Measurements from ENCODE around the gene RGMA. TPM values are rescaled to one million over a fixed set of nuclear protein-coding genes. Genes with fewer than 3 reads are reported as not detected.

Gene RGMA
- total RNA-seq, 1 experiment from 2014 or later = 5.5 TPM

DNA sequence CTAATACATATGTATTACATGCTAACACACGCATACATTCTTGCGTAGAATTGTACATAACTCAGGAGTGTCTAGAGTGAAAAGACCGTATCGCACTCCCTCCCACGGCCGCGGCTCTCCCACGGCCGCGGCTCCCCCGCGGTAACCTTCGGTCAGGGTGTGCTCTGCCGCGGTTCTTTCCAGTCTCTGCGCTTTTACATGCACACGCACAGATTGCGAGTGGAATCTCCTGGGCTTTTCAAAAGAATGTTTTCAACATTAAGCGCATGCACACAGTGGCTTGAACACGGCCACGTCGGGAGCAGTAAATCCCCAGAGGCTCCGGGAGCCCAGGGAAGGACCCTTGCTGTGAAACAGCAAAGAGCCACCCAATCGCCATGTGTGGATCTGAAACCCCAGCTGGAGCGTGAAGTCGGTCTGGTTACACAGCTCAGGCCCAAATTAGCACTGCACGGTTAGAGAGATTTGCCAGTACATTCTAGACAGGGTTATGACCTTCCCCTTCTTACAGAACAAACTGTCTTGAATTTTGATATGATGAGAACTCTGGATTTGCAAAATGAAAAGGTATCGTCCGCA, 805 bp upstream of the RGMA start:
- intact Hi-C loops (cut with micrococcal nuclease) = loop anchor here (10.0 kb wide), 1 partner anchor 885 kb away; no protein-coding TSS in a partner anchor
- Histone ChIP-seq H2AFZ (ENCODE audit: low read depth, low read length, poor library complexity, severe bottlenecking) (no peak overlapping the region), H3K27me3 (ENCODE audit: insufficient read depth, low read length) (peaks cover 28% of the 10 kb centered on the region), H3K9me2 (ENCODE audit: insufficient read depth) (no peaks in the 10 kb centered on the region), H3K79me2 (ENCODE audit: insufficient read depth, low read length) (no peaks in the 10 kb centered on the region), H3K4me1 (ENCODE audit: control insufficient read depth in 1 of 2, insufficient read depth in 2 of 2, low read length in 2 of 2) (peaks cover 0 to 5% of the 10 kb centered on the region in 2 experiments; a peak in 1 of 4 replicates), H3K27ac (ENCODE audit: low read depth, low read length) (no peak overlapping the region), H4K20me1 (ENCODE audit: insufficient read depth) (no peaks in the 10 kb centered on the region), H3K9me3 (ENCODE audit: control insufficient read depth in 1 of 2, insufficient read depth in 1 of 2, low read depth in 1 of 2, low read length in 2 of 2) (no peaks in the 10 kb centered on the region), H3K4me2 (ENCODE audit: low read length) (no peak overlapping the region), H3K9ac (ENCODE audit: low read length) (no peak overlapping the region), H3K36me3 (ENCODE audit: control insufficient read depth in 1 of 2, insufficient read depth in 2 of 2, low read length in 2 of 2) (no peaks in the 10 kb centered on the region), H3K4me3 (replicated peaks in 1 of 2; ENCODE audit: low read depth in 1 of 2, low read length in 2 of 2) (no peak overlapping the region)
- TF ChIP-seq CBX3 (IDR thresholded peaks at IDR 0.05; ENCODE audit: low read depth) (no peak), EZH2 (IDR thresholded peaks at IDR 0.05) (no peak), YY1 (IDR thresholded peaks at IDR 0.05; ENCODE audit: extremely low read depth, insufficient replicate concordance, low read depth, low read length) (no peak), SP1 (IDR thresholded peaks at IDR 0.05; ENCODE audit: low read depth) (no peak), ZFX (IDR thresholded peaks at IDR 0.05) (no peak), SIN3A (IDR thresholded peaks at IDR 0.05; ENCODE audit: low read depth) (no peak), FOSL1 (IDR thresholded peaks at IDR 0.05; ENCODE audit: low read depth) (no peak), ELF1 (IDR thresholded peaks at IDR 0.05; ENCODE audit: borderline replicate concordance, low read depth) (no peak), EGR1 (IDR thresholded peaks at IDR 0.05; ENCODE audit: low read depth) (no peak), JUND (IDR thresholded peaks at IDR 0.05) (no peak), POLR2AphosphoS5 (IDR thresholded peaks at IDR 0.05; ENCODE audit: low read depth, low read length) (no peak), ZNF274 (IDR thresholded peaks at IDR 0.05; ENCODE audit: low read depth, low read length) (no peak), RAD21 (IDR thresholded peaks at IDR 0.05; ENCODE audit: low read depth) (no peak), POLR2A (IDR thresholded peaks at IDR 0.05; ENCODE audit: borderline replicate concordance, extremely low read depth, insufficient read depth, insufficient read length) (no peak)
- TF ChIP-seq, protein P1, sequence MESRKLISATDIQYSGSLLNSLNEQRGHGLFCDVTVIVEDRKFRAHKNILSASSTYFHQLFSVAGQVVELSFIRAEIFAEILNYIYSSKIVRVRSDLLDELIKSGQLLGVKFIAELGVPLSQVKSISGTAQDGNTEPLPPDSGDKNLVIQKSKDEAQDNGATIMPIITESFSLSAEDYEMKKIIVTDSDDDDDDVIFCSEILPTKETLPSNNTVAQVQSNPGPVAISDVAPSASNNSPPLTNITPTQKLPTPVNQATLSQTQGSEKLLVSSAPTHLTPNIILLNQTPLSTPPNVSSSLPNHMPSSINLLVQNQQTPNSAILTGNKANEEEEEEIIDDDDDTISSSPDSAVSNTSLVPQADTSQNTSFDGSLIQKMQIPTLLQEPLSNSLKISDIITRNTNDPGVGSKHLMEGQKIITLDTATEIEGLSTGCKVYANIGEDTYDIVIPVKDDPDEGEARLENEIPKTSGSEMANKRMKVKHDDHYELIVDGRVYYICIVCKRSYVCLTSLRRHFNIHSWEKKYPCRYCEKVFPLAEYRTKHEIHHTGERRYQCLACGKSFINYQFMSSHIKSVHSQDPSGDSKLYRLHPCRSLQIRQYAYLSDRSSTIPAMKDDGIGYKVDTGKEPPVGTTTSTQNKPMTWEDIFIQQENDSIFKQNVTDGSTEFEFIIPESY (IDR thresholded peaks at IDR 0.05; ENCODE audit: extremely low read depth, insufficient replicate concordance, low read length) = no peak
- TF ChIP-seq, protein P2, sequence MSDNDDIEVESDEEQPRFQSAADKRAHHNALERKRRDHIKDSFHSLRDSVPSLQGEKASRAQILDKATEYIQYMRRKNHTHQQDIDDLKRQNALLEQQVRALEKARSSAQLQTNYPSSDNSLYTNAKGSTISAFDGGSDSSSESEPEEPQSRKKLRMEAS (IDR thresholded peaks at IDR 0.05) = no peak
- TF ChIP-seq, protein P3, sequence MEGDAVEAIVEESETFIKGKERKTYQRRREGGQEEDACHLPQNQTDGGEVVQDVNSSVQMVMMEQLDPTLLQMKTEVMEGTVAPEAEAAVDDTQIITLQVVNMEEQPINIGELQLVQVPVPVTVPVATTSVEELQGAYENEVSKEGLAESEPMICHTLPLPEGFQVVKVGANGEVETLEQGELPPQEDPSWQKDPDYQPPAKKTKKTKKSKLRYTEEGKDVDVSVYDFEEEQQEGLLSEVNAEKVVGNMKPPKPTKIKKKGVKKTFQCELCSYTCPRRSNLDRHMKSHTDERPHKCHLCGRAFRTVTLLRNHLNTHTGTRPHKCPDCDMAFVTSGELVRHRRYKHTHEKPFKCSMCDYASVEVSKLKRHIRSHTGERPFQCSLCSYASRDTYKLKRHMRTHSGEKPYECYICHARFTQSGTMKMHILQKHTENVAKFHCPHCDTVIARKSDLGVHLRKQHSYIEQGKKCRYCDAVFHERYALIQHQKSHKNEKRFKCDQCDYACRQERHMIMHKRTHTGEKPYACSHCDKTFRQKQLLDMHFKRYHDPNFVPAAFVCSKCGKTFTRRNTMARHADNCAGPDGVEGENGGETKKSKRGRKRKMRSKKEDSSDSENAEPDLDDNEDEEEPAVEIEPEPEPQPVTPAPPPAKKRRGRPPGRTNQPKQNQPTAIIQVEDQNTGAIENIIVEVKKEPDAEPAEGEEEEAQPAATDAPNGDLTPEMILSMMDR (IDR thresholded peaks at IDR 0.05 in 2 of 3, conservative IDR thresholded peaks at IDR 0.05 in 1 of 3; ENCODE audit: borderline replicate concordance in 1 of 3, insufficient read depth in 1 of 3, low read depth in 2 of 3, low read length in 2 of 3) = no peak
- ChIA-PET CTCF (interaction anchor here (1.2 kb wide), 1 partner anchor 1030 kb away, joined by 3 read pairs; no protein-coding TSS in a partner anchor), POLR2A (no interaction called here), RAD21 (ENCODE audit: low non-redundant PET in 1 of 2, low total read pairs in 2 of 2, uncharacterized antibody in 2 of 2, unreplicated experiment in 2 of 2) (interaction anchor here in 1 of 2 experiments (0.6 kb wide), 1 partner anchor 181 kb away, joined by 3 read pairs; no protein-coding TSS in a partner anchor)
- ATAC-seq (no peak), DNase-seq (ENCODE audit: low read depth, low spot score) (no peak)
- no TSS peak for BruUV-seq (replicated peaks)
